ENCODE data around the gene ID3. TPM values are rescaled to one million over a fixed set of nuclear protein-coding genes. Genes with fewer than 3 reads are reported as not detected.

ID3 gene
- total RNA-seq, 1 donor from 2014 or later: 151 TPM

DNA sequence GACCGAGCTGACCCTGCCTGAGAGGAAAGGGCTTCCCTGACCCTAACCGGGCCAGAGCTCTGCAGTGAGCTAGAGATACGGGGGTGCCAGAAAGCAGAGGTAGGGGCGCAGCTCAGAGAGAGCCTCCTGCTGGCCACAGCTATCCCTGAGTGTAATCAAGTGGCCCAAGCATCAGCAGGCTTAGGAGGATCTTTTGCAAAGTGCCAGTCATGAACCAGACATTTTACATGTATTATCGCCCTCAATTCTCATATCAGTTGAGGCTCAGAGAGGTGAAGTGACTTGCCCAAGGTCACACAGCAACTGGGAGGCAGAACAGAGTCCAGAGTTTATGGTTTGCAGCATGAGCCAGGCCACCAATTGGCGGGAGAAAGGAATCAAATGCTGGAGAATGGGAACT is 7.0 kb upstream of the ID3 start:
- no peak for DNase-seq (ENCODE audit: low spot score)

DNA sequence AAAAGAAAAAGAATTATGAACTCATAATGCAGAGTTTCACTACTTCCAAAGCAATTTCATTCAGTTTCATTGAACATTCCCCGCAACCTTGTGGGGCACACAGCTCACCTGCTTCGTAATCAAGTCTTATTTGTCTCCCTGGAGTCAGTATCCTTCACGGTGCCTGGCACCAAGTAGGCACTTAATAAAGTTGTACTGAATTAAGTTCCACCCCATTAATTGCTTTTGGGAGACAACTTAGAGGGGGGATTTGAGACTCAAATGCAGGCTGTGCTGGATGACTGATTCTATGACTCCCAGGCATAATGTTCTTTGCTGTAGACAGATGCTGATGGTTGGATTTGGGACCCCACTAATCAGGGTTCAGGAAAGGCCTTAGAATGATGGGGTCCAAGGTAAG is 6.5 kb upstream of the ID3 start:
- no peak for DNase-seq (ENCODE audit: low spot score)

DNA sequence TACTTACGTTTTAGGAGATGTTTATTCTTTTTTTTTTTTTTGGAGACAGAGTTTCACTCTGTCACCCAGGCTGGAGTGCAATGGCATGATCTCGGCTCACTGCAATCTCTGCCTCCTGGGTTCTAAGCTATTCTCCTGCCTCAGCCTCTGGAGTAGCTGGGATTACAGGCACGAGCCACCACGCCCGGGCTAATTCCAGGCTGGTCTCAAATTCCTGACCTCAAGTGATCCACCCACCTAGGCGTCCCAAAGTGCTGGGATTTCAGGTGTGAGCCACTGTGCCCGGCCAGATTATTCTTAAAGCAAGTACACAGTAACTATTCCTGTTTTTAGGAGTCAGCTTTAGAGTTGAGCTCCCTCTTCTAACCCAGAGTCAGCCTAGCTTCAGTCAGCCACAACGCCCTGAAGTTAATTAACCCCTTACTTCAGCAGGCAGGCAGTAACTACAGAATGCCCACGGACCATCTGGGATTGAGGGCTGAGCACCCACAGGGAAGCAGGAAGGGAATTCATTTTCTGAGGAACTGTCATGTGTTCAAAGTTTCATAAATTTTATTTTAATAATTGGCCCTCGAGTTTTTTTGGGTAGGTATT is 5.3 kb upstream of the ID3 start:
- no peak for DNase-seq (ENCODE audit: low spot score)

DNA sequence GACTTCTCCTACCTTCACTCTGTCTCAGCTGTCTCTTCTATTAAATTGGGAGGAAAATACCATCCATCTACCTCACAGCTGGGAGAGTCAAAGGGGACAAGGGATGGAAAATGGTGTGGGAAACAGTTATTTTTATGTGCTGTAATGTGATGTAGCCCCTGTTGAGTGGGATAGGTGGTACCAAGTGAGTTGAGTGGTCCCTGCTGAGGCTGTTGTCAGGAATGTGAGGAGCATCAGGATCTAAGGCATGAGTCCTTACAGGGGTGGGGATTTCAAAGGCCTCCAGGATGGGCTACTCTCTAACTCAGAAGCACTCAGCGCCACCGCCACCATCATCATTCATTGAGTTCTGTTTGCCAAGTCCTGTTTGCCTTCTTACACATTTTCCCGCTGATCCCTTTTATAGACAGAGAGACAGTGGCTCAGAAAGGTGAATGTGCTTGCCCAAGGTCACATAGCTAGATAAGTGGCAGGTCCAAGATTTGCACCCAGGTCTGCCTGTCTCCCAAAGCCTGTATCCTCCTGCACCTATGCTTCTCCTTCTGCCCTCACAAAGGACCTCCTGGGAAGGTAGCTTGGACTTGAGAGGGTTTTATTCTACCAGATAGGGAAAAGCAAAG is 4.6 kb upstream of the ID3 start:
- no peak for DNase-seq (ENCODE audit: low spot score)

DNA sequence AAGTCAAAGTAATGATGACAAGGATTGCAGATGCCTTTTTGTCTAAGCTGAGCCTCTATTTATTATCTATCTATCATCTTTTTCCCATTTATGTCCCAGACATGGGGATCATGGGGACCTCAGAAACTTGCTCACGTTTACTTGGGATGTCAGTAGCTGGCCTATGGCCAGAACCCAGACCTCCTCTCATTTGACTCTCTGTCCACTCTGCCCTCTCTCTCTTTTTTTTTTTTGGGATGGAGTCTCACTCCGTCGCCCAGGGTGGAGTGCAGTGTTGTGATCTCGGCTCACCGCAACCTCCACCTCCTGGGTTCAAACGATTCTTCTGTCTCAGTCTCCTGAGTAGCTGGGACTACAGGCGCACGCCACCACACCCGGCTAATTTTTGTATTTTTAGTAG is 3.7 kb upstream of the ID3 start:
- no peak for DNase-seq (ENCODE audit: low spot score)

DNA sequence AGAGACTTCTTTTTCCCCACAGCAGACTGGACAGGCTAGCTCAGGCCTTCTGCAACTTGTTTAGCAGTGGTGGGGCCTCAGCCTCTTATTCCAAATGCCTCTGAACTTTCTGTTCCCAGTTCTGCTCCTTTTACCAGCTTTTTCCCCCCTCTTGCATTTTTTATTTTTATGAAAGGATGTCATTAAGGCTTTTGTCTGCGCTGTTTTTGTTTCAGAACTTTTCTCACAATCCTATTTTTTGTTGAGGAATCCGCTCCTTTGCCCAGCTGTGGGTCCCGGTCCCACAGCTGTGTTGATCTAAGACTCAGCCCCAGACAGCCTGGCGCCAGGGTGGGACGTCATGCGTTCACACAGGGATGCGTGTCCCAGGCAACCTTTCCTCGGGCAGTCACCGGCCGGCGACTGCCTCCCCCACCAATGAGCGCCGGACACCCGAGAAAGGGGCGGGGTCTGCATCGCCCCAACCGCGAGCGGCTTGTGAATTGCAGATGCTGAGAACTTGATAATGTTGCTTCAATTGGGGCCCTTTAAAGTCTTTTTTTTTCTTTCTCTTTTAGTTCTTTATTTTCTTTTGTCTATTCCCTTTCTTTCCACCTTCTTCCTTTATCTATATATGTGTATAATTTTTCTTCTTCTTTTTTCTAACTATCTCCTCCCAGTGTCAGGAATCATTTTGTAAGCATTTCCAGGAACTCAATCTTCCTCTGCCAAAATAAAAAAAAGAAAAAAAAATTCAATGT is 3.0 kb upstream of the ID3 start:
- DNase-seq (ENCODE audit: low spot score): peak; percentile 98

DNA sequence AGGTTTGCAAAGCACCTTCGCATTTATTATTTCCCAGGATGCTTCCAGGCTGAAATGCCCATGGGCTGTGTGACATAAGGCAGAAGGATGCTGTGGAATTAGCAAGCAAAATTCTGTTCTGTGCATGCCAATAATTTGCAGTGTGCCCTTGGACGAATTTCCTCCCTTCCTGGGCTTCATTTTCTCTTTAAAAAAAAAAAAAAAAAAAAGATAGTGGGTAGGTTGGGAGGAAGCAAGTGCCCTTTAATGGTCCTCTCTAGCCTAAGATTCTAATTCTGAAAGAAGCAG is 2.5 kb upstream of the ID3 start:
- DNase-seq (ENCODE audit: low spot score): peak; percentile 68

DNA sequence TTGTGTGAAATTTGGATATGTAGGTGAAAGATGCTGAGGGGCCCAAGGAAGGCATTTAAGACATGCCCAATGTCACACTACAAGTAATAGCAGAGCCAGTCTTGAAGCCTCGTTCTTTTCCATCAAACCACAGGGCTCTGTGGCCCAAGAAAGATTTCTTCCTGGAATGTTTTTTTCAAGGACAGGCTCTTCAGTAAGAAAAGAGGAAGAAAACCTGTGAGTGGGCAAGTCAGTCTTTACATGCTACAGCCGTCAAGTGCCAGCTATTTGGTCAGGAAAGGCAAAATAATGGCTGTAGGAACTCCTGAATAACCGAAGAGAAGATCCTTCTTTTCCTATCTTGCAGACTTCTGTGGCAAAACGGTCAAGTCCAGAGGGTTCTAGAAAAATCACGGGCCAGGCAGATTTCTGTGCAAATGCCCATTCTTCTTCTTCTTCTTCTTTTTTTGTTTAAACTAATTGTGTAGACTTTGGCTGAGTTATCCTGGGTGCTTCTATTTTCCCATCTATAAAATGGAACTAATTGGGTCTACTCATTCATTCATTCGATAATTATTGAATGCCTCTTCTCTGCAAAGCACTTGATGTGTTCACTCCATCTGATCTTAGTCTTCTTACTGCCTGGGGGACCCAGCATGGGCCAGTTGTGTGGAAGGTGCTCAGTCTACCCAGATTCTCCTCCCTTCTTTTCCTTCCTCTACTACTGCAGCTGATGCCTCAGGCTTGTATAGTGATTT is 1.9 kb upstream of the ID3 start:
- no peak for DNase-seq (ENCODE audit: low spot score)

DNA sequence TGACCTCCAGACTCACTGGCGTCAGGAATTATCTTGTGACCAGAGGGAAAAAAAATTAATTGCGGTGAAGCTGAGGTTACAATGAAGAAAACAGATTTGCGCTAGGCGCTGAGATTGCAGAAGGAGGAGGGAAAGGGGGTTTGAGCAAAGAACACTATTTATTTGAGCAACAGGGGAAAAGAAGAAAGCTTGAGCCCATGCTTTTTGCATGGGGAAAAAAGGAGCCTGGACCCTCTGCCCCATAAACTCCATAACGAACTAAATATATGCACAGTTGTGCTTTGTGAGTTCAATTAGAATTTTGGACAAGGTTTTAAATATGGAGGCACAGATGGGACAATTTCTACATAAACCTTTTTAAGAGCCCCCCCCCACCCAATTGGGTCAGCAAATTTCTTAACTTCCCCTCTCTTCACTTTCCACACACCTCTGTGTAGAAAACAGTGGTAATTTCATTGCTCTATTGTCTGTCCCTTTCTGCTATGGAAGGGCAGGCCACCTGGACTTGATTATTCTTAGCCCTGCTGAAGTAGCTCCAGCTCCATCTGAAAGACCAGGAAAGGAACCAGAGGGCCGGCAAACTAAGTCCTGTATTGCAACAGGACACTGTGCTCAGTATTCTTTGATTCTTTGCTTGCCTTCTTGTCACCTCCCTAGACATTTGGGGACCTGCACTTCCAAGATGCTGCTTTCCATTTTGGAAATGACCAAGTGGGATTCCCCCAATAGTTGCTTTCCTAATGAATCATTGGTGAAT is 862 bp upstream of the ID3 start:
- DNase-seq (ENCODE audit: low spot score): no peak

DNA sequence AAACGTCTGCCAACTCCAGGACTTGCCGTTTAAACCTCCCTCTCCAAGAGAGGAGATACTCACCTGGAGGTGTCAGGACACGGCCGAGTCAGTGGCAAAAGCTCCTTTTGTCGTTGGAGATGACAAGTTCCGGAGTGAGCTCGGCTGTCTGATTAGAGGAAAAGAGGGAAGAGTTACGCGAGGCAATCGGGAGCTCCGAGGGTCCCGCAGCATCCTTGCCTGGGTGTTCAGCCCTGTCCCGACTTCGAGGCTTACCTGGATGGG is 497 bp downstream of the ID3 start:
- DNase-seq (ENCODE audit: low spot score): no peak

DNA sequence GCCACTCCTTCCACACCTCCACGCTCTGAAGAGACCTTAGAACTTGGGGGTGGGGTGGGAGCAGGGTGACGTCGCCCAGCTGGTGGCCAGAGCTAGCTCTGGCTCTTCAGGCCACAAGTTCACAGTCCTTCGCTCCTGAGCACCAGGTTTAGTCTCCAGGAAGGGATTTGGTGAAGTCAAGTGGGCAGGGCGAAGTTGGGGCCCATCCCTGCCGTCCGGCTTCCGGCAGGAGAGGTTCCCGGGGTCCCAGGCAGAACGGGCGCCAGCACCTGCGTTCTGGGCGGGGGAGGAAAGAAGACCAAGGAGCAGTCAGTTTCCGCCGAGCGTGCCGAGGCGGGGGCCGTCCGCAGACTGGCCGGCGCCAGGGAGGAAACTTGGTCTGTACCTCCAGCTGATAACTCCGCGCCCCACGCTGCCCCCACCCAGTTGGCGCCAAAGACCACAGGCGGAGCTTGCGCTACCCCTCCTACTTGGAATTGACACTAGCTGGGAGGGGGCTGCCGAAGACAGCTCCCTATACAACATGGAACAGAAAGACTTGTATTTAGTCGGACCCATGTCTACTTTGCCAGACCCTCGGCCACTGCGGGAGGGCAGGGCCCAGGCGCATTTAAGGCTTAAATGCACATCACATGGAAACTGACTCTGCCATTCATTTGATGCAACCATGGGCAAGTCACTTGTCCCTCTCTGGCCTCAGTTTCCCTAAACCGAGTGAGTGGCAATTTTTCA is 995 bp downstream of the ID3 start:
- no peak for DNase-seq (ENCODE audit: low spot score)

DNA sequence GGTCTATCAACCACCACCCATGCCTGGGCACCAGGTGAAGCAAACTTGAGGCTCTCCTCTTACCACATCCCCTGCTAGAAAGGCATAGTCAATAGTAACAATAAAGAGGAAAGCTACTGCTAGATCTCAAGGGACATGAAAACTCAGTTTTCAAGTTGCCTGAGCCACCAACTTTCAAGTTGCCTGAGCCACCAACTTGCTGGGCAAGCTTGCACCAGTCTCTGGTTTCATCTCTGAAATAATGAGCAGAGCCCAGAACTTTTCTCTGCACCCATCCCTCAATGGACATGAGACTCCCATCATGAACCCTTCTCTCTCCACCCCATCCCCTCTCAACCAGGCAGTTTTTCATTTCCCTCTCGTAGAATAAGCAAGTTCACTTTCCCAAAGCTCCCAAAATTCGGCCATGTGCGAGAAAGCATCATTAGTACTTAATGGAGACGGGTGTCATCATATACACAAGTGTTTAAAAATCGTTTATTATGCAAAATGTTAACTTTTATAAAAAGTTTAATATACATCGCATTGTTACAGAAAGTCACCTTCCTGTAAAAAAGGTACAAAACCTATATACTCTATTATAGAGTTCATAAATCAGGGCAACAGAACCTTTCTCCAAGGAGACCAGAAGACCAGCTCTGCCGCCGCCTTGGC is 1.7 kb downstream of the ID3 start:
- DNase-seq (ENCODE audit: low spot score): no peak

DNA sequence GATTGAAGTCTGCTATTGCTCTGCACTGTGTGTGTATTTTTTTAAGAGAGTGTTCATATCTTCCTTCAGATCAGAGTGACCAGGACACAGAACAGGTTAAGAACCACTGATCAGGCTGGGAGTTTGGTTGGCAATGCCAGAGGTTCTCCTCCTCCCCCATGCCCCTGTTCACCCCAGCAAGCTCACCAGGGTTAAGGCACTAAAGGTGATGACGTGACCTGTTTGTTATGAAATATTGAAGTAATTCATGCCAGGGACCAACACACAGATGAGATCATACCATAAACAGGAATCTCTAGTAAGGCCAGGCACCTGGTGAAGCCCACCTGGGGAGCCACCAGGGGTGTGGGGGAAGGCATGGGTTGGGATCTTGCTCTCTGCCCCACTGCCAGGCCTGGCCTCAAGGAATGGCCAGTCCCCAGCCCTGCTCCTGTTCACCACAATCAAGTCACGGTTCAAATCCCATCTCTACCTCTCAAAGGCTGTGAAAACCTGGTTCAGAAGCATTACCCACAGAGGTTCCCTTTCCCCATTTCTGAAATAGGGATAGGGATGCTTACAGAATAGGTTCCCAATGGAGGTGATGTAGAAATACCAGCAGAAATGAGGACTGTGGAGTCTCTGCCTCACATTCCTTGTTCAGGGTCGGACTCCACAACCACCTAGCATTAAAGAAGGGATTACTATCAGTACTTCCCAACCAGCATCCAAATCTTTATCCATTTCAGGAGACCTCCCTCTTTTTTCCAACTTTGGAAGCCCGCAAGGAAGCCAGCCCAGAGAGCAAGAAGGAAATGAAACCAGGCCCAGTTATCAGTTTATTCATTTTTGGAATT is 2.4 kb downstream of the ID3 start:
- no peak for DNase-seq (ENCODE audit: low spot score)

DNA sequence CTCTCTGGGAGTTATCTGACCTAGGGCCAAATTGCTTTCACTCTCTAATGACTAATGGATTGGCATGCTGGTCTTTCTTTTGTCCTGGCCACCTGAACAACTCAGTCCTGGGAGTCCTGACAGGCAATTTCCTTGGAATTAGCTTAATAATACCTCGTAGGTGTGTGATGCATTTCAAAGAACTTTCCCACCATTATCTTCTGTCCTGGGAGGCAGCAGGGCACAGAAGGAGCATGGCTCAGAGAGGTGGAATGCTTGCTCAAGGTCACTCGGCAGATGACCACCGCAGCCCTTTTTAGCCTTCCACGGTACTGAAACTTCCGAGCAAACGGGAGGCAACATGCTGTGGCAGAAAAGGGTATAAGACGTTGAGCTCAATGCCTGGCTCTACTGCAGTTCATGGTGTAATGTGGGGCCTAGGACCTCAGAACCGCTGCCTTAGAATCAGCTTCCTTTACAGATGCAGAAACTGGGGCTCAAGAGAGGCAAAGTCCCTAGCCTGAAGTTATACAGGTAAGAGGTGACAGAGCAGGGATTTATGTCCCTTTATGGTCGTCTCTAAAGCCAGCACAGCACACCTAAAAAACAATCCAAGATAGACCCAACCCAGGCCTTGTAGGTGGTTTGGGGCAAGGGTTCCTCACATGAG is 3.2 kb downstream of the ID3 start:
- DNase-seq (ENCODE audit: low spot score): no peak

DNA sequence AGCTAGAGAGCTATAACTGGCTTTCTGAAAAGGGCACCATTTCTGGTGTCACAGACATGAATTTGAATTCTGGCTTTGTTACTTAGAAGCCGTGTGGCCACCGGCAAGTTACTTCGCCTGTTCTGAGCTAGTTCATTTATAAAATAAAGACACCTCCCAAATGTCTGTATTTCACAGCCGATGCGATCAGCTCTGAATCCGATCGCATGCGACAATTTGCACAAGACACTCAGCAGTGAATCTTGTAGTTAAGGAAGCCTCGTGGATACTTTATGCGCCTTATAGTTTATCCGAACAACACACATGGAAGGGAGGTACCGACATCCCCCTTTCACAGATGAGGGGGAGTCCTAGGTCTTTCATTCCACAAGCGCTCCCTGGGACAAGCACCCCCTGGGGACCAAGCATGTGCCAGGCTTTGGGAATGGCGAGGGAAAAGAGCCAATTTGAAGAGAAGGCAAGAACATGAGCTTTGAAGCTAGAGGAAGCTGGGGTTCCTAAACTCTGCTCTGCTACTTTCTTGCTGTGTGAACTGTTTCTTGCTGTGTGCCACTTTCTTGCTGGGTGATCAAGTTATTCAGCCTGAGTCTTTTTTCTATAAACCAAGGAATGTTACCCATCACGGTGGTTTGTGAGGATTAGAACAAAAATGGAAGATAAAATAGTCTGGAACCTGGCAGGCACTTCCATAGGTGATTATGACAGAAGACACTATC is 3.9 kb downstream of the ID3 start:
- DNase-seq (ENCODE audit: low spot score): no peak

DNA sequence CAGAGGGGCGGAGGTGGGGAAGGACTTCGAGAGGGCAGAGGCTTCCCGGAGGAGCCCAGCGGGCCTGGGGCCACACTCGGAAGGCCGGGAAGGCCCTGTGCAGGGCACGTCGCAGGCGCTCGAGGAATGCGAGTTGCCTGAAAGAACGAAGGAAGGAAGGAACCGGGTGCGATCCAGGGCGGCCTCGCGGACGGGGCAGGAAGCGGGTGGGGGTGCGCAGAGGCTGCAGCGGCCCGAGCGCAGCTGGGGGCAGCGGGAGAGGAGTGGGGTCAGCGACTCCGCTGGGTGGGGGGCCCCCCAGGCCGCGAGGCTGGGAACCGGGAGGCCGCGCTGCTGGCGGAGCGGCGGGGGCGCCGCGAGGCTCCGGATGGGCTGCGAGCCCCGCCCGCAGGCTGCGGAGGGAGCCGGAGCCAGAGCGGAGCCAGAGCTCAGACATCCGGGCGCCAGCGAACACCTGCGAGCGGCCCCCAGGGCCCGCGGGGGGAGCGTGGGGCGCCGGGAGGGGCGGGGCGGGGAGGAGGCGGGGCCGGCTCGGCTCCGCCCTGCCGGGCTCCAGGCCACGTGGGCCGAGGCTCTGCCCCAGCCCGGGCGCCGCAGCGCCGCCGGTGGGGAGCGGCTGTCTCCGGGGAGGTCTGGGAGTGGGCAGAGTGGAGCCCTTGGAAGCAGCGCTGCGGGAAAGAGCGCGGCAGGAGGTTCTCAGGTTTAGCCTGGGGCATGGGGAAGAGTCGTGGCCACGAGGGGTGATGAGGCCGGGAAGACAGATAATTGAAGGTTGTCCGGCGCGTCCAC is 4.6 kb downstream of the ID3 start:
- DNase-seq (ENCODE audit: low spot score): peak; percentile 86

DNA sequence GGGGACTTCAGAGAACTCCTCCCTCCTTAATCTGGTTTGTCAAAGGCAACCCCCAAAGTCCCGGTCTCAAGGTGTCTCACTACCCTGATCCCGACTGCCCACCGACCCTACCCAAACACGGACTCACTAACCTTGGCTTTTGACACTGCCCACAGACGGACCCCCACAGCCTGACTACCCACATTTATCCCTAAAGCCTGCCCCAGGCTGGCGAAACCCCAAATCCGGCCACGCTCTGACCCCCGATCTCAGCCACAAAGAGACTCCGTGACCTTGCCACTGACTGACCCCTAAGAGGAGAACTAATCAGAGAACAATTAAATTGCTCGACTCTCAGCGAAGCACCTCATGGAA is 5.2 kb downstream of the ID3 start:
- DNase-seq (ENCODE audit: low spot score): no peak
